Measurements from ENCODE around the gene EXD3.

EXD3 gene

DNA sequence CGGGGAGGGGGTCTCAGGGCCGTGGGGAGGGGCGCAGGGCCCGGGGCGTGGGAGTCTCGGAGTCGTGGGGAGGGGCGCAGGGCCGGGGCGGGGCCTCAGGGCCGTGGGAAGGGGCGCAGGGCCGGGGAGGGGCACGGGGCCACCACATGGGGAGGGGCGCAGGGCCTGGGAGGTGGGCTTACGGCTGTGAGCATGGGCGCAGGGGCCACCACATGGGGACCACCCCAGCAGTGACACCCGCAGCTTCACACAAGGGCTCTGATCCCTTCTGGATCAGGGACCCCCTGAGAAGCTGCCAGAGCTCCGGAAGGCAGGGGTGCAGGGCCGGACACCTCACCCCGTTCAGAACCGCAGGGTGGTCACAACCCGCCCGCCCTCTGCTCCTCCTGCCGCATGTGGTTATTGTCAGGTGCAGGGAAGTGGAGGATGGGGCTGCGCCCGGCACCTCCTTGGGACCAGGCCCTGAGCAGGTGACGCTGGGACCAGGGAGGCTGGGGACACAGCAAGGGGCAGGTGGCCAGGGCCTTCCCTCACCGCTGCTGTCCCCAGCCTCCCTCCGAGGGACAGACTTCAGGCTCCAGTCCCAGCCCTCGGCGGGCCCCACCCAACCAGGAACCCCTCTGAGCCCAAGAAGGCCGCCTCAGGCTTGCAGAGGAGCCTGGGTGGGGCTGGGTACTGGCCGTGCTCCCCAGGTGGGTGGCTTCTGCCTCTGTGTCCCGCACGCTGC, 53.7 kb downstream of the EXD3 start:
- no peak for ATAC-seq (replicated peaks)
- DNase-seq = no peak
- Mint-ChIP-seq H3K4me3 (no peak overlapping the region), H3K27ac (no peak overlapping the region), H3K36me3 (ENCODE audit: insufficient read depth) (no peaks in the 10 kb centered on the region), H3K27me3 (no peaks in the 10 kb centered on the region), H3K9me3 (no peaks in the 10 kb centered on the region), H3K4me1 (ENCODE audit: low read depth in 2 of 2) (peaks cover 0 to 2% of the 10 kb centered on the region in 2 donors)

GRCh38 chr9:137368431-137369035, 54.4 kb downstream of the EXD3 start:
- no peak for DNase-seq
- ATAC-seq (replicated peaks) = no peak
- H3K4me1 Mint-ChIP-seq (ENCODE audit: low read depth in 2 of 2) = peaks cover 0 to 2% of the 10 kb centered on the region in 2 donors
- H3K4me3 Mint-ChIP-seq = no peak overlapping the region
- H3K9me3 Mint-ChIP-seq = no peaks in the 10 kb centered on the region
- no peaks in the 10 kb centered on the region for H3K27me3 Mint-ChIP-seq
- no peaks in the 10 kb centered on the region for H3K36me3 Mint-ChIP-seq (ENCODE audit: insufficient read depth)
- H3K27ac Mint-ChIP-seq = no peak overlapping the region

DNA sequence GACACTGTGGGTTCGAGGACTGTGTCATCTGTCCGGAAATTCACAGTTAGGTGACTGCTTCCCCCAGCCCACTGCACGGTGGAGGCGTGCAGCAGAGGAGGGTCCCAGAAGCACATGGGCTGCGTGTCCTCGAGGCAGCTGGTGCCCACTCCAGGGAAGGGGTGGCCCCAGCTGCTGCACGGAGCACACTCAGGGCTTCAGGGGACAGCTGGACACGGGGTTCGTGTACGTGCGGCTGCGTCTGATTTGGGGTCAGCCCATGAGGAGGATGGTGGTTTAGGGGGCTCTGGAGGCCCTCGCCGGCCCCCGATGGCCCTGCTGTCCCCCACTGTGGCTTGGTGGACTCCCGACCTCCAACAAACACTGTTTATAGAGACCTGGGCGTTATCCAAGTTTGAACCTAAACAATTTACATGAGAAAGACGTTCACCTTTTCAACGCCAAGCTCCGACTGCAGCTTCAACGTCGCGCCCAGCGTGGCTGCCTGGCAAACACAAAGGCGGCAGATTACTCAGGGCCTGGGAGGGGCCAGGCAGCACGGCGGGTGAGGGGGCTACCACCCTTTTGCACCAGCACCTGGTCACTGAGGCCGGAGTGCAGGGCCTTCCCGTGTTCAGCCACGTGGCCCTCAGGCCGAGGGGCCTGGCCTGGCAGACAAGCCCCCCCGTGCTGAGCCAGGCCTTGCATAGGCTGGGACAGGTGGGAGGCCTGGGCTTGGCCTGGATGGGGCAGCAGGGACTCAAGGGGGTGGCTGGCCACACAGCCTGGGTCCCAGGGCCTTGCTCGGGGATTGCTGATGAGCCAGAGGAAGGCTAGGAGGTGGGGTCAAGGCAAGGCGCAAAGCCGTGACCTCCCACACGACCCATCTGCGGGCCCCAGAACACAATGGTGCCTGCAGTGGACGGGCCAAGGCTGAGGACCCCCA, 55.2 kb downstream of the EXD3 start:
- no peak overlapping the region for H3K27ac Mint-ChIP-seq

DNA sequence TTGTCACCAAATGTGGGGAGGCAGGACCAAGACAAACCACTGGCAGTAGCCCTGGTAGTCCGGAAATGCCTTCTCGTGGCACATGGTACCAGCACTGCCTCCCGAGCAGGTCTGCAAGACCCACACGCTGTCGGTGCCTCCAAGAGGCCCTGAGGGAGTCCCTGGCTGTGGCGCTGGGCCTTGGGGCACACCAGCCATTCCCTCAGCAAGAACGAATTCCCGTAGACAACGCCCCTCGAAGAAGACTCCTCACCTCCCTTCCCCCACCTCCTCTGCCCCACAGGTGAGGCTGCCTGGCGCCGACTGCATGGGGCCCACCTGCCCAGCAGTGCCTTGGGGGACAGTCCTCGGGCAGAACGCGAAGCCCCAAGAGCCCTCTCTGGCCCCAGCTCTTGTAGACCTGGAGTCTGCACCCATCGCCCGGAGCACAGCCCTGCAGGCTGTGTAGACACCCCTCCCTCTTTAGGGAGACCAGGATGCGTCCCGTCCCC, 56.0 kb downstream of the EXD3 start:
- peaks cover 0 to 2% of the 10 kb centered on the region in 2 donors for H3K4me1 Mint-ChIP-seq (ENCODE audit: low read depth in 2 of 2)
- no peaks in the 10 kb centered on the region for H3K36me3 Mint-ChIP-seq (ENCODE audit: insufficient read depth)
- no peaks in the 10 kb centered on the region for H3K9me3 Mint-ChIP-seq
- DNase-seq (no peak), ATAC-seq (replicated peaks) (no peak)
- H3K27me3 Mint-ChIP-seq = no peaks in the 10 kb centered on the region
- H3K27ac Mint-ChIP-seq = no peak overlapping the region
- no peak overlapping the region for H3K4me3 Mint-ChIP-seq

More for the DNA sequence above, 55.2 kb downstream of the EXD3 start:
- Mint-ChIP-seq H3K36me3 (ENCODE audit: insufficient read depth) (no peaks in the 10 kb centered on the region), H3K9me3 (no peaks in the 10 kb centered on the region), H3K4me1 (ENCODE audit: low read depth in 2 of 2) (peaks cover 0 to 2% of the 10 kb centered on the region in 2 donors), H3K27me3 (no peaks in the 10 kb centered on the region), H3K4me3 (no peak overlapping the region)
- no peak for DNase-seq
- no peak for ATAC-seq (replicated peaks)

- no peak for DNase-seq
- no peak for ATAC-seq (replicated peaks)
- Mint-ChIP-seq H3K4me3 (no peak overlapping the region), H3K36me3 (ENCODE audit: insufficient read depth) (no peaks in the 10 kb centered on the region), H3K9me3 (no peaks in the 10 kb centered on the region), H3K27me3 (no peaks in the 10 kb centered on the region), H3K4me1 (ENCODE audit: low read depth in 2 of 2) (peaks cover 0 to 2% of the 10 kb centered on the region in 2 donors), H3K27ac (no peak overlapping the region)
Observed at GRCh38 chr9:137366445-137366810, 56.5 kb downstream of the EXD3 start.

DNA sequence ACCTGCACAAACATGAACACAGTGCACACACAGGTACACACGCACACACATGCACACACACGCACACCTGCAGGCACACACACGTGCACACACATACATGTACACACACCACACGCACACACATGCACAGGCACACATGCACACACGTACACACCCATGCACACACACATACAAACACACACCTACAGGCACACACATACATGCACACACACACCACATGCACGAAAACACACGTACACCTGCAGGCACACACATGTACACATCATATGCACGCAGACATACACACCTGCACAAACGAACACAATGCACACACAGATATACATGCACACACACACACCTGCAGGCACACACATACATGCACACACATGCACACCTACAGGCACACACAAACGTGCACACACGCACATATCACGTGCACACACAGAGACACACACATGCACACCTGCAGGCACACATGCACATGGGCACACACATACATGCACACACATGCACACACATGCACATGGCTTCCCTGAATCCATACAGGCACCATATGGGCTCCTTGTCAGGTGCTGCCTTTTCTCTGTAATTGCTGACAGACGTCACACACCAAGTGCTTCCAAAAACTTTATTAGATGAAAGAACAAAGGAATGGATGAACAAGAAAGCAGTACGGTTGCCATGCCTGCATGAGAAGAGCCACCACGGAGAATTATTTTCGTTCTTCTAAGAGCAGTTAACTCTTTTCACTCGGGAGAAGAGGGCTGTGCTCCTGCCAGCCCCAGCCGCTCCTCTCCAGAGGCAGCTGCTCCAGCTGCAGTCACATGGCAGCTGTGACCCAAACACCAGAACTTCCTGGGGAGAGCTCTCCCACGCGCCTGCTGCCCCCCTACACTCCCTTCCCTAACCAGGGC, 57.2 kb downstream of the EXD3 start:
- DNase-seq (no peak), ATAC-seq (replicated peaks) (no peak)
- no peaks in the 10 kb centered on the region for H3K9me3 Mint-ChIP-seq
- H3K4me3 Mint-ChIP-seq = no peak overlapping the region
- H3K27me3 Mint-ChIP-seq = no peaks in the 10 kb centered on the region
- peaks cover 0 to 2% of the 10 kb centered on the region in 2 donors for H3K4me1 Mint-ChIP-seq (ENCODE audit: low read depth in 2 of 2)
- H3K36me3 Mint-ChIP-seq (ENCODE audit: insufficient read depth) = no peaks in the 10 kb centered on the region
- no peak overlapping the region for H3K27ac Mint-ChIP-seq

- Mint-ChIP-seq H3K27ac (no peak overlapping the region), H3K4me1 (ENCODE audit: low read depth in 2 of 2) (peaks cover 0 to 2% of the 10 kb centered on the region in 2 donors), H3K4me3 (no peak overlapping the region), H3K36me3 (ENCODE audit: insufficient read depth) (no peaks in the 10 kb centered on the region), H3K9me3 (no peaks in the 10 kb centered on the region), H3K27me3 (no peaks in the 10 kb centered on the region)
- no peak for DNase-seq
- ATAC-seq (replicated peaks) = no peak
Observed at GRCh38 chr9:137365056-137365455, 57.9 kb downstream of the EXD3 start.

- no peak for DNase-seq
- Mint-ChIP-seq H3K4me3 (no peak overlapping the region), H3K9me3 (peaks cover 6 to 7% of the 10 kb centered on the region in 2 donors), H3K4me1 (ENCODE audit: low read depth in 2 of 2) (no peaks in the 10 kb centered on the region), H3K27me3 (no peaks in the 10 kb centered on the region), H3K36me3 (ENCODE audit: insufficient read depth) (no peaks in the 10 kb centered on the region), H3K27ac (no peak overlapping the region)
- no peak for ATAC-seq (replicated peaks)
Observed at GRCh38 chr9:137359850-137360249, 63.1 kb downstream of the EXD3 start.

DNA sequence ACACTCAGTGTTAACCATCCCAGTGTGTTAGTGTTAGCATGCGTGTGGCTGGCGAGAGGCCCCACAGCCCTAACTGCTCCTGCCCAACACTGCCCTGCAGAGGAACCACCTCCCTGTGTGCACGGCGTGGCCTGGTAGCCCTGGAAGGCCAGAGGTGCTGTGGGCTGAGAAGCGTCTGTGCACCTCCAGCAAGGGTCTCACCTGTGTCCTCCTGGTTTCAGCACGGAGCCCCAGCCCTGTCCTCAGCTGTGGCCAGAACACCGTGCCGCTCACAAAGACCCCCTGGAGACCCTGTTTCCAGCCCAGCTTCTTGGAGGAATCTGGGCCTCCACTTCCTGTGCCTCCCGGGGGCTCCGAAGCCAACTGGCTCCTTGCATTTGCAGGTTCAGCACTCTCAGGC, 64.8 kb downstream of the EXD3 start:
- Mint-ChIP-seq H3K9me3 (peaks cover 6 to 7% of the 10 kb centered on the region in 2 donors), H3K4me3 (no peak overlapping the region), H3K4me1 (ENCODE audit: low read depth in 2 of 2) (no peaks in the 10 kb centered on the region), H3K27me3 (no peaks in the 10 kb centered on the region), H3K36me3 (ENCODE audit: insufficient read depth) (no peaks in the 10 kb centered on the region), H3K27ac (no peak overlapping the region)
- DNase-seq (no peak), ATAC-seq (replicated peaks) (no peak)

GRCh38 chr9:137357166-137357565, 65.8 kb downstream of the EXD3 start:
- H3K4me3 Mint-ChIP-seq = no peak overlapping the region
- H3K4me1 Mint-ChIP-seq (ENCODE audit: low read depth in 2 of 2) = no peaks in the 10 kb centered on the region
- DNase-seq (no peak), ATAC-seq (replicated peaks) (no peak)
- H3K27ac Mint-ChIP-seq = no peak overlapping the region
- H3K27me3 Mint-ChIP-seq = no peaks in the 10 kb centered on the region
- no peaks in the 10 kb centered on the region for H3K36me3 Mint-ChIP-seq (ENCODE audit: insufficient read depth)
- peaks cover 6 to 7% of the 10 kb centered on the region in 2 donors for H3K9me3 Mint-ChIP-seq

- ATAC-seq (replicated peaks) = no peak
- Mint-ChIP-seq H3K36me3 (ENCODE audit: insufficient read depth) (no peaks in the 10 kb centered on the region), H3K9me3 (peaks cover 6 to 7% of the 10 kb centered on the region in 2 donors), H3K27me3 (no peaks in the 10 kb centered on the region), H3K4me3 (no peak overlapping the region), H3K4me1 (ENCODE audit: low read depth in 2 of 2) (no peaks in the 10 kb centered on the region), H3K27ac (no peak overlapping the region)
- no peak for DNase-seq
Observed at GRCh38 chr9:137355761-137356365, 67.1 kb downstream of the EXD3 start.

GRCh38 chr9:137354845-137355760, 67.9 kb downstream of the EXD3 start:
- no peaks in the 10 kb centered on the region for H3K4me1 Mint-ChIP-seq (ENCODE audit: low read depth in 2 of 2)
- no peak for DNase-seq
- H3K9me3 Mint-ChIP-seq = peaks cover 6 to 7% of the 10 kb centered on the region in 2 donors
- H3K4me3 Mint-ChIP-seq = no peak overlapping the region
- ATAC-seq (replicated peaks) = no peak
- no peaks in the 10 kb centered on the region for H3K27me3 Mint-ChIP-seq
- H3K36me3 Mint-ChIP-seq (ENCODE audit: insufficient read depth) = no peaks in the 10 kb centered on the region
- no peak overlapping the region for H3K27ac Mint-ChIP-seq

Measured in effector memory CD8-positive, alpha-beta T cell (primary cell).